PFSK-1 (cell line): ENCODE measurements around the gene UBTD1.

Experiments used
- POLR2AphosphoS5 ChIP-seq: IDR thresholded peaks from 2 replicates; pipeline ENCODE4 v1.6.1; 2012; ENCODE audit warnings: low read depth, mild to moderate bottlenecking, control low read depth, low read length, moderate library complexity
- SIN3A ChIP-seq: IDR thresholded peaks from 2 replicates; pipeline ENCODE4 v1.6.1; 2012; ENCODE audit warnings: mild to moderate bottlenecking, low read length, moderate library complexity, borderline replicate concordance; ENCODE audit not compliant: insufficient read depth
- TAF1 ChIP-seq: IDR thresholded peaks from 2 replicates; pipeline ENCODE4 v1.6.1; 2012; ENCODE audit warnings: low read length, control low read depth, borderline replicate concordance; ENCODE audit not compliant: insufficient read depth
- TF ChIP-seq, protein P1 (sequence below), 2 experiments: IDR thresholded peaks; 2 replicates each; pipeline versions ENCODE4 v1.6.1 to v1.8.0; 2011 to 2012; ENCODE audit warnings: low read depth in 2 of 2, low read length in 2 of 2, control low read depth in 1 of 2, inconsistent platforms in 1 of 2, mild to moderate bottlenecking in 1 of 2, moderate library complexity in 1 of 2; ENCODE audit not compliant: insufficient read depth in 1 of 2

DNA sequence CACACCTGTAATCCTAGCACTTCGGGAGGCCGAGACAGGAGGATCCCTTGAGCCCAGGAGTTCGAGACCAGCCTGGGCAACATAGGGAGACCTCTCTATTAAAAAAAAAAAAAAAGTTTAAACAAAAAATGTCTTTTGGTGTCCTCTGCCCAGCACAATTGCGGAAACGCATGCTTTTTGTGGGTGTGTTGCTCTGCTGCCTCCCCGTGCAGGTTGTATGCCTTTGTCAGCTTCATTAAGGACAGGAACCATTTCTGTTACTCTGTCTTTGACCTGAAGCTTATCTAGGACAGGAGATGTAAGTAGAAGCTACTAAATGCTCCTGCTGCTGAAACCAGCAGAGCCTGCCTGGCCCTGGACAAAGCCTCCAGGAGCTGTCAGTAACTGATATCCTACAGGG is 52.5 kb downstream of the UBTD1 start:
- TF ChIP-seq TAF1 (no peak), POLR2AphosphoS5 (no peak), SIN3A (no peak)
- TF ChIP-seq, protein P1, sequence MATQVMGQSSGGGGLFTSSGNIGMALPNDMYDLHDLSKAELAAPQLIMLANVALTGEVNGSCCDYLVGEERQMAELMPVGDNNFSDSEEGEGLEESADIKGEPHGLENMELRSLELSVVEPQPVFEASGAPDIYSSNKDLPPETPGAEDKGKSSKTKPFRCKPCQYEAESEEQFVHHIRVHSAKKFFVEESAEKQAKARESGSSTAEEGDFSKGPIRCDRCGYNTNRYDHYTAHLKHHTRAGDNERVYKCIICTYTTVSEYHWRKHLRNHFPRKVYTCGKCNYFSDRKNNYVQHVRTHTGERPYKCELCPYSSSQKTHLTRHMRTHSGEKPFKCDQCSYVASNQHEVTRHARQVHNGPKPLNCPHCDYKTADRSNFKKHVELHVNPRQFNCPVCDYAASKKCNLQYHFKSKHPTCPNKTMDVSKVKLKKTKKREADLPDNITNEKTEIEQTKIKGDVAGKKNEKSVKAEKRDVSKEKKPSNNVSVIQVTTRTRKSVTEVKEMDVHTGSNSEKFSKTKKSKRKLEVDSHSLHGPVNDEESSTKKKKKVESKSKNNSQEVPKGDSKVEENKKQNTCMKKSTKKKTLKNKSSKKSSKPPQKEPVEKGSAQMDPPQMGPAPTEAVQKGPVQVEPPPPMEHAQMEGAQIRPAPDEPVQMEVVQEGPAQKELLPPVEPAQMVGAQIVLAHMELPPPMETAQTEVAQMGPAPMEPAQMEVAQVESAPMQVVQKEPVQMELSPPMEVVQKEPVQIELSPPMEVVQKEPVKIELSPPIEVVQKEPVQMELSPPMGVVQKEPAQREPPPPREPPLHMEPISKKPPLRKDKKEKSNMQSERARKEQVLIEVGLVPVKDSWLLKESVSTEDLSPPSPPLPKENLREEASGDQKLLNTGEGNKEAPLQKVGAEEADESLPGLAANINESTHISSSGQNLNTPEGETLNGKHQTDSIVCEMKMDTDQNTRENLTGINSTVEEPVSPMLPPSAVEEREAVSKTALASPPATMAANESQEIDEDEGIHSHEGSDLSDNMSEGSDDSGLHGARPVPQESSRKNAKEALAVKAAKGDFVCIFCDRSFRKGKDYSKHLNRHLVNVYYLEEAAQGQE (IDR thresholded peaks at IDR 0.05; ENCODE audit: insufficient read depth in 1 of 2, low read depth in 2 of 2, low read length in 2 of 2), result no peak
